Subcutaneous abdominal adipose tissue (tissue), 5 donors: ENCODE results near the gene XAB2.

Experiments
- H3K27ac ChIP-seq: one replicate; pipeline ENCODE4 v1.7.0; 2013; ENCODE audit warnings: low read depth, mild to moderate bottlenecking, inconsistent platforms, low read length, moderate library complexity
- H3K27me3 ChIP-seq, 5 donors: one replicate each; pipeline ENCODE4 v1.7.0; 2013; ENCODE audit warnings: low read length in 5 of 5, inconsistent platforms in 1 of 5; ENCODE audit not compliant: control insufficient read depth in 5 of 5, insufficient read depth in 4 of 5
- H3K36me3 ChIP-seq, 5 donors: one replicate each; pipeline ENCODE4 v1.7.0; 2013; ENCODE audit warnings: low read length in 5 of 5; ENCODE audit not compliant: control insufficient read depth in 5 of 5, insufficient read depth in 5 of 5
- H3K4me1 ChIP-seq, 5 donors: one replicate each; pipeline ENCODE4 v1.7.0; 2013; ENCODE audit warnings: low read length in 5 of 5, mild to moderate bottlenecking in 3 of 5, moderate library complexity in 1 of 5; ENCODE audit not compliant: control insufficient read depth in 5 of 5, insufficient read depth in 5 of 5
- H3K4me3 ChIP-seq, 5 donors: one replicate each; pipeline ENCODE4 v1.7.0; 2013; ENCODE audit warnings: low read length in 5 of 5, low read depth in 1 of 5
- H3K9ac ChIP-seq, 5 donors: one replicate each; pipeline ENCODE4 v1.7.0; 2013; ENCODE audit warnings: low read length in 5 of 5, mild to moderate bottlenecking in 4 of 5, moderate library complexity in 3 of 5
- H3K9me3 ChIP-seq, 5 donors: one replicate each; pipeline ENCODE4 v1.7.0; 2013; ENCODE audit warnings: low read length in 5 of 5; ENCODE audit not compliant: control insufficient read depth in 5 of 5
- donor health status: healthy.
- donor health status: healthy.
- donor health status: healthy.
- donor health status: healthy.
- donor health status: healthy.

Gene XAB2

GRCh38 chr19:7623725-7624603, 5.4 kb downstream of the XAB2 start:
- Histone ChIP-seq H3K36me3 (peaks cover 0 to 85% (median 75%) of the 10 kb centered on the region in 5 donors), H3K9me3 (no peaks in the 10 kb centered on the region), H3K4me3 (no peak overlapping the region)

GRCh38 chr19:7622933-7623685, 6.2 kb downstream of the XAB2 start:
- no peak overlapping the region for H3K4me3 ChIP-seq
- H3K4me1 ChIP-seq, result peaks cover 0 to 11% (median 7%) of the 10 kb centered on the region in 5 donors
- no peak overlapping the region for H3K27ac ChIP-seq
- H3K27me3 ChIP-seq, result no peaks in the 10 kb centered on the region
- H3K9ac ChIP-seq, result no peak overlapping the region
- H3K9me3 ChIP-seq, result no peaks in the 10 kb centered on the region
- H3K36me3 ChIP-seq, result peaks cover 0 to 93% (median 79%) of the 10 kb centered on the region in 5 donors

More at GRCh38 chr19:7623725-7624603, 5.4 kb downstream of the XAB2 start:
- H3K9ac ChIP-seq, result no peak overlapping the region
- peaks cover 2 to 18% (median 16%) of the 10 kb centered on the region in 5 donors for H3K4me1 ChIP-seq
- H3K27ac ChIP-seq, result no peak overlapping the region
- H3K27me3 ChIP-seq, result no peaks in the 10 kb centered on the region

- H3K27me3 ChIP-seq, result no peaks in the 10 kb centered on the region
- H3K4me3 ChIP-seq, result no peak overlapping the region
- H3K9me3 ChIP-seq, result no peaks in the 10 kb centered on the region
- H3K36me3 ChIP-seq, result peaks cover 0 to 76% (median 67%) of the 10 kb centered on the region in 5 donors
- H3K9ac ChIP-seq, result no peak overlapping the region
- H3K4me1 ChIP-seq, result peaks cover 0 to 6% (median 0%) of the 10 kb centered on the region in 5 donors
- H3K27ac ChIP-seq, result no peak overlapping the region
Observed at GRCh38 chr19:7620442-7621412, 8.6 kb downstream of the XAB2 start.

- Histone ChIP-seq H3K9me3 (no peaks in the 10 kb centered on the region), H3K4me1 (peaks cover 0 to 6% (median 0%) of the 10 kb centered on the region in 5 donors), H3K27ac (no peak overlapping the region), H3K27me3 (no peaks in the 10 kb centered on the region), H3K36me3 (peaks cover 0 to 67% (median 60%) of the 10 kb centered on the region in 5 donors), H3K9ac (no peak overlapping the region), H3K4me3 (no peak overlapping the region)
Observed at GRCh38 chr19:7619671-7620441, 9.5 kb downstream of the XAB2 start.

GRCh38 chr19:7618771-7619510, 10.4 kb downstream of the XAB2 start:
- no peaks in the 10 kb centered on the region for H3K27me3 ChIP-seq
- peaks cover 0 to 59% (median 53%) of the 10 kb centered on the region in 5 donors for H3K36me3 ChIP-seq
- H3K4me1 ChIP-seq, result peaks cover 0 to 6% (median 0%) of the 10 kb centered on the region in 5 donors
- no peak overlapping the region for H3K9ac ChIP-seq
- H3K27ac ChIP-seq, result no peak overlapping the region
- no peak overlapping the region for H3K4me3 ChIP-seq
- no peaks in the 10 kb centered on the region for H3K9me3 ChIP-seq

- Histone ChIP-seq H3K4me3 (no peak overlapping the region), H3K36me3 (peaks cover 0 to 53% (median 47%) of the 10 kb centered on the region in 5 donors), H3K27me3 (no peaks in the 10 kb centered on the region), H3K27ac (no peak overlapping the region), H3K4me1 (peaks cover 0 to 6% (median 0%) of the 10 kb centered on the region in 5 donors), H3K9me3 (no peaks in the 10 kb centered on the region), H3K9ac (no peak overlapping the region)
Observed at GRCh38 chr19:7618348-7618747, 11.0 kb downstream of the XAB2 start.

GRCh38 chr19:7617735-7618134, 11.6 kb downstream of the XAB2 start:
- H3K4me1 ChIP-seq, result peaks cover 0 to 6% (median 0%) of the 10 kb centered on the region in 5 donors
- peaks cover 0 to 47% (median 41%) of the 10 kb centered on the region in 5 donors for H3K36me3 ChIP-seq
- H3K27me3 ChIP-seq, result no peaks in the 10 kb centered on the region
- no peaks in the 10 kb centered on the region for H3K9me3 ChIP-seq
- no peak overlapping the region for H3K9ac ChIP-seq
- no peak overlapping the region for H3K4me3 ChIP-seq
- H3K27ac ChIP-seq, result no peak overlapping the region

GRCh38 chr19:7617172-7617571, 12.2 kb downstream of the XAB2 start:
- no peaks in the 10 kb centered on the region for H3K9me3 ChIP-seq
- peaks cover 0 to 41% (median 36%) of the 10 kb centered on the region in 5 donors for H3K36me3 ChIP-seq
- peaks cover 0 to 6% (median 0%) of the 10 kb centered on the region in 5 donors for H3K4me1 ChIP-seq
- no peak overlapping the region for H3K27ac ChIP-seq
- no peak overlapping the region for H3K9ac ChIP-seq
- no peak overlapping the region for H3K4me3 ChIP-seq
- no peaks in the 10 kb centered on the region for H3K27me3 ChIP-seq
